Measurements from ENCODE around the gene NRXN3. TPM values are rescaled to one million over a fixed set of nuclear protein-coding genes. Genes with fewer than 3 reads are reported as not detected.

Gene NRXN3
- total and polyA plus RNA-seq, 4 donors, result 1.4 to 8.3 (median 4.4) TPM

- ATAC-seq (ENCODE audit: insufficient read depth, low FRiP score) (no peak), DNase-seq (no peak)
- WGBS, 2 donors, result 86 to 93% methylated on average over 3 of the region's 3 CpGs
- no peaks in the 10 kb centered on the region for H3K4me1 ChIP-seq (ENCODE audit: control insufficient read depth in 5 of 5, insufficient read depth in 5 of 5, low read length in 5 of 5)
- H3K9ac ChIP-seq (ENCODE audit: insufficient read depth in 1 of 2, low read length in 2 of 2), result no peak overlapping the region
- H3K27ac ChIP-seq (ENCODE audit: low read depth in 1 of 2, low read length in 1 of 2), result no peak overlapping the region
- H3K27me3 ChIP-seq (ENCODE audit: control insufficient read depth in 3 of 3, insufficient read depth in 3 of 3, low read length in 2 of 3), result no peaks in the 10 kb centered on the region
- no peaks in the 10 kb centered on the region for H3K9me3 ChIP-seq (ENCODE audit: control insufficient read depth in 4 of 4, insufficient read depth in 3 of 4, low read length in 3 of 4)
- no peak for TF ChIP-seq CTCF (IDR thresholded peaks at IDR 0.05; ENCODE audit: control extremely low read depth, extremely low read depth)
- no peaks in the 10 kb centered on the region for H3K36me3 ChIP-seq (ENCODE audit: control insufficient read depth in 4 of 4, insufficient read depth in 4 of 4, low read length in 4 of 4)
- no peak overlapping the region for H3K4me3 ChIP-seq
Observed at GRCh38 chr14:79554816-79555215, 1384.6 kb downstream of the NRXN3 start.

DNA sequence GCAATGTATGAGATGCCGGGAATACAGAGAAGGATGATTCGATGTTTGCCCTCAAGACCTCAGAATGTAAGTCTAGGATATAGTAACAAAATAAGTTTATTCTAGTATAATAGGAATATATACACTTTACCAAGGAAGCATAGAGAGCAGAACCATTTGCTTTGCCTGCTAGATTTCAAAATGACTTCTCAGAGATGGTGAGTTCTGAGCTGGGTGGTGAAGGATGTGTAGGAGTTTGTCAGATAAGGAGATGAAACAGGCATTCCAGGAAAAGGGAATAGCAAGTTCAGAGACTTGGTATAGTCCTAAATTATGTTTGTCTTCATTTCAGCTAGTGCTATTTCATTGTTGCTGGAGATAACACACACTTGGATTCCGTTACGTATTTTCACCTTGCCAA is 1385.3 kb downstream of the NRXN3 start:
- Histone ChIP-seq H3K4me3 (no peak overlapping the region), H3K4me1 (ENCODE audit: control insufficient read depth in 5 of 5, insufficient read depth in 5 of 5, low read length in 5 of 5) (no peaks in the 10 kb centered on the region), H3K9ac (ENCODE audit: insufficient read depth in 1 of 2, low read length in 2 of 2) (no peak overlapping the region), H3K27ac (ENCODE audit: low read depth in 1 of 2, low read length in 1 of 2) (no peak overlapping the region), H3K9me3 (ENCODE audit: control insufficient read depth in 4 of 4, insufficient read depth in 3 of 4, low read length in 3 of 4) (no peaks in the 10 kb centered on the region), H3K36me3 (ENCODE audit: control insufficient read depth in 4 of 4, insufficient read depth in 4 of 4, low read length in 4 of 4) (no peaks in the 10 kb centered on the region), H3K27me3 (ENCODE audit: control insufficient read depth in 3 of 3, insufficient read depth in 3 of 3, low read length in 2 of 3) (no peaks in the 10 kb centered on the region)
- no peak for TF ChIP-seq CTCF (IDR thresholded peaks at IDR 0.05; ENCODE audit: control extremely low read depth, extremely low read depth)
- WGBS, 2 donors, result 91 to 93% methylated on average over 4 of the region's 4 CpGs
- DNase-seq (no peak), ATAC-seq (ENCODE audit: insufficient read depth, low FRiP score) (no peak)

- H3K9ac ChIP-seq (ENCODE audit: insufficient read depth in 1 of 2, low read length in 2 of 2), result no peak overlapping the region
- no peak for ATAC-seq (ENCODE audit: insufficient read depth, low FRiP score)
- H3K9me3 ChIP-seq (ENCODE audit: control insufficient read depth in 4 of 4, insufficient read depth in 3 of 4, low read length in 3 of 4), result no peaks in the 10 kb centered on the region
- DNase-seq, result no peak
- no peaks in the 10 kb centered on the region for H3K36me3 ChIP-seq (ENCODE audit: control insufficient read depth in 4 of 4, insufficient read depth in 4 of 4, low read length in 4 of 4)
- no peaks in the 10 kb centered on the region for H3K27me3 ChIP-seq (ENCODE audit: control insufficient read depth in 3 of 3, insufficient read depth in 3 of 3, low read length in 2 of 3)
- no peak overlapping the region for H3K4me3 ChIP-seq
- TF ChIP-seq CTCF (IDR thresholded peaks at IDR 0.05; ENCODE audit: control extremely low read depth, extremely low read depth), result no peak
- 80 to 85% methylated on average over 3 of the region's 3 CpGs for WGBS, 2 donors
- no peaks in the 10 kb centered on the region for H3K4me1 ChIP-seq (ENCODE audit: control insufficient read depth in 5 of 5, insufficient read depth in 5 of 5, low read length in 5 of 5)
- no peak overlapping the region for H3K27ac ChIP-seq (ENCODE audit: low read depth in 1 of 2, low read length in 1 of 2)
Observed at GRCh38 chr14:79557309-79557708, 1387.1 kb downstream of the NRXN3 start.

DNA sequence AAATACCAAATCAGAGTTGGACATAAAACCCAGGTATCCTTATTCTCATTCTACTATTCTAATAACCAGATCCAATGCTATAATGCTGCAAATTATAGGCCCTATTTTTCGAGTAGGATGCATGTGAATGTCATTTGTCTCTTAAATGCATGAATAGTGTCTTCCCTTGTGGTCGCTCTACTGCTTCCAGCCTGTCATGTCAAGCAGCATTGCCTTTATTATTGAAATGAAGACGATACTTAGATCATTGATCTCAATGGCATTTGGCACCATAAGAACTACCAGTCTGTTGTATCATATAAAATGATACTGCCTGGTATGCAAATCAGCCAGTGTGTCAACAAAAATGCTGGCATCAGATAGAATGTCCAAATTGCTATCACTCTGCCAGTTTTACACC is 1392.0 kb downstream of the NRXN3 start:
- no peak for TF ChIP-seq CTCF (IDR thresholded peaks at IDR 0.05; ENCODE audit: control extremely low read depth, extremely low read depth)
- H3K9me3 ChIP-seq (ENCODE audit: control insufficient read depth in 4 of 4, insufficient read depth in 3 of 4, low read length in 3 of 4), result no peaks in the 10 kb centered on the region
- no peaks in the 10 kb centered on the region for H3K36me3 ChIP-seq (ENCODE audit: control insufficient read depth in 4 of 4, insufficient read depth in 4 of 4, low read length in 4 of 4)
- no peak overlapping the region for H3K27ac ChIP-seq (ENCODE audit: low read depth in 1 of 2, low read length in 1 of 2)
- no peaks in the 10 kb centered on the region for H3K27me3 ChIP-seq (ENCODE audit: control insufficient read depth in 3 of 3, insufficient read depth in 3 of 3, low read length in 2 of 3)
- no peak overlapping the region for H3K9ac ChIP-seq (ENCODE audit: insufficient read depth in 1 of 2, low read length in 2 of 2)
- H3K4me3 ChIP-seq, result no peak overlapping the region
- no peaks in the 10 kb centered on the region for H3K4me1 ChIP-seq (ENCODE audit: control insufficient read depth in 5 of 5, insufficient read depth in 5 of 5, low read length in 5 of 5)
- DNase-seq (no peak), ATAC-seq (ENCODE audit: insufficient read depth, low FRiP score) (no peak)
- whole genome bisulfite sequencing, 2 donors, result 90 to 91% methylated on average over 3 of the region's 3 CpGs

Measured in lung (tissue), 12 donors.